Keratinocyte (primary cell): Measurements from ENCODE around the gene ACTR2. TPM values are rescaled to one million over a fixed set of nuclear protein-coding genes. Genes with fewer than 3 reads are reported as not detected.

Experiments used
- DNase-seq: peaks from one replicate; pipeline ENCODE4 v3.0.0-alpha.2; 2011; ENCODE audit warnings: low read depth, missing footprints, low spot score
- FAIRE-seq: peaks from 2 replicates; lab custom pipeline; 2011; peaks lifted over from hg19 to GRCh38; lab: Jason Lieb, UNC
- H2AFZ ChIP-seq: 2 replicates; pipeline ENCODE4 v1.6.0; 2012; ENCODE audit warnings: low read length, control low read depth, inconsistent platforms; ENCODE audit not compliant: control insufficient read depth
- H3K27ac ChIP-seq: 2 replicates; pipeline ENCODE4 v1.5.1; 2011; ENCODE audit warnings: low read length; ENCODE audit not compliant: control insufficient read depth, insufficient read depth
- H3K27me3 ChIP-seq: 3 replicates; pipeline ENCODE4 v1.6.0; 2011; ENCODE audit warnings: low read length; ENCODE audit not compliant: control insufficient read depth, insufficient read depth; ENCODE audit errors: extremely low read depth
- H3K36me3 ChIP-seq, 2 experiments: 2 replicates in 1 of 2; 3 replicates in 1 of 2; pipeline ENCODE4 v1.5.1; 2011; ENCODE audit warnings: low read length in 2 of 2, mild to moderate bottlenecking in 1 of 2; ENCODE audit not compliant: control insufficient read depth in 2 of 2, insufficient read depth in 2 of 2; ENCODE audit errors: extremely low read depth in 1 of 2
- H3K4me1 ChIP-seq: 3 replicates; pipeline ENCODE4 v1.5.1; 2011; ENCODE audit warnings: low read length; ENCODE audit not compliant: control insufficient read depth, insufficient read depth; ENCODE audit errors: extremely low read depth
- H3K4me2 ChIP-seq: 3 replicates; pipeline ENCODE4 v1.6.0; 2011; ENCODE audit warnings: low read depth, low read length; ENCODE audit not compliant: control insufficient read depth, insufficient read depth; ENCODE audit errors: extremely low read depth
- H3K4me3 ChIP-seq, 3 experiments: fragments of 200-600 bp in 1 of 3; sonication (generic) in 1 of 3; 2 replicates in 2 of 3; 3 replicates in 1 of 3; pipeline ENCODE4 v1.5.1; 2011 to 2016; ENCODE audit warnings: low read length in 3 of 3, mild to moderate bottlenecking in 3 of 3, control low read depth in 2 of 3, inconsistent platforms in 1 of 3, low read depth in 1 of 3, mixed read lengths in 1 of 3, mixed run types in 1 of 3, moderate library complexity in 1 of 3; ENCODE audit not compliant: control insufficient read depth in 2 of 3, insufficient read depth in 2 of 3; ENCODE audit errors: extremely low read depth in 1 of 3
- H3K79me2 ChIP-seq: 2 replicates; pipeline ENCODE4 v1.6.0; 2012; ENCODE audit warnings: low read length; ENCODE audit not compliant: control insufficient read depth, insufficient read depth
- H3K9ac ChIP-seq: 3 replicates; pipeline ENCODE4 v1.6.0; 2011; ENCODE audit warnings: low read length; ENCODE audit not compliant: control insufficient read depth, insufficient read depth; ENCODE audit errors: extremely low read depth
- H3K9me1 ChIP-seq: 3 replicates; pipeline ENCODE4 v1.6.0; 2011; ENCODE audit warnings: low read length; ENCODE audit not compliant: control insufficient read depth, insufficient read depth; ENCODE audit errors: extremely low read depth
- H3K9me3 ChIP-seq: 2 replicates; pipeline ENCODE4 v1.5.1; 2012; ENCODE audit warnings: low read depth, low read length; ENCODE audit not compliant: control insufficient read depth
- H4K20me1 ChIP-seq: 3 replicates; pipeline ENCODE4 v1.6.0; 2011; ENCODE audit warnings: low read length; ENCODE audit not compliant: control insufficient read depth, insufficient read depth; ENCODE audit errors: extremely low read depth
- CTCF ChIP-seq, 3 experiments: IDR thresholded peaks in 1 of 3; conservative IDR thresholded peaks in 1 of 3; optimal IDR thresholded peaks in 1 of 3; 2 replicates in 2 of 3; 3 replicates in 1 of 3; pipeline versions ENCODE3 to v1.5.1; 2011; ENCODE audit warnings: low read length in 3 of 3, mild to moderate bottlenecking in 3 of 3, moderate library complexity in 2 of 3, control low read depth in 1 of 3, inconsistent platforms in 1 of 3; ENCODE audit not compliant: insufficient read depth in 2 of 3; ENCODE audit errors: extremely low read depth in 1 of 3
- EZH2 ChIP-seq: IDR thresholded peaks from one replicate; pipeline ENCODE4 v1.6.1; 2012; ENCODE audit warnings: inconsistent platforms, mild to moderate bottlenecking, low read length, moderate library complexity
- dilution Hi-C: fragments of 300-500 bp; cut with MboI; formaldehyde crosslinking; loops from one replicate; pipeline ENCODE4 v1.7.0; 2020; ENCODE audit warnings: low sequenced_read_pairs; ENCODE audit not compliant: extremely low pct_ligation_motif_present
- polyA plus RNA-seq, 5 experiments: library from polyadenylated mRNA; depleted of rRNA in 3 of 5; stranded (reverse) in 3 of 5; stranded (forward) in 1 of 5; unstranded in 1 of 5; fragments of >200 nt; gene quantifications; 1 replicate in 1 of 5; 2 replicates in 3 of 5; 3 replicates in 1 of 5; pipeline versions ENCODE4 v1.2.1 to v1.2.3, GENCODE V29; 2011 to 2012; ENCODE audit warnings: missing spikeins in 2 of 5, low read depth in 1 of 5, low replicate concordance in 1 of 5

The ACTR2 gene
- polyA plus RNA-seq, 1 donor (not counting 4 experiments of a cell fraction or from before 2014, with no cell fraction given), result 257 TPM

DNA sequence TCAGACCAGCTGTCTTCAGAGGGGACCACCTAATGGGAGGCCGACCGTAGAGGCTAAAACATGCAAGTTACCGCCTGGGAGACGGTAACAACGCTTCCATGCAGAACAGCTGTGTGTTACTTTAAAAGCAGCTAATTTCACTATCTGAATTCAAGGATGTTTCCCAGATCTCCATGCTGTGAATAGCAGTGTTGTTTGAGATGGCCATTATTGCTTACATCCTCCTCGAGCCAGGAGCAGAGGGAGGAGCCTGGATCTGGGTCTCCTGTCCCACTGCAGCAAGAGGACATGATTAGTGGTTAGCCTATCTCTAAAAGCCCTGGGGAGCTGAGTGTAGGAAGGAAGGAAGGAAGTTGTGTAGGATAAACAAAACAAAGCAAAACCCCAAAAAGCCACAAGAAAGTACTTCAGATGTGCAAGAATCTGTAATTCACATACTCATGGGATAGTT is 50.9 kb downstream of the ACTR2 start:
- Histone ChIP-seq H3K4me2 (no peak overlapping the region), H3K4me3 (no peak overlapping the region), H3K27ac (no peak overlapping the region), H4K20me1 (no peaks in the 10 kb centered on the region), H3K9me3 (no peaks in the 10 kb centered on the region), H3K9ac (no peak overlapping the region), H3K9me1 (no peaks in the 10 kb centered on the region), H3K27me3 (no peaks in the 10 kb centered on the region), H3K79me2 (no peaks in the 10 kb centered on the region), H2AFZ (no peak overlapping the region), H3K36me3 (peaks cover 0 to 4% of the 10 kb centered on the region in 2 experiments), H3K4me1 (no peaks in the 10 kb centered on the region)
- no peak for TF ChIP-seq CTCF (optimal IDR thresholded peaks at IDR 0.05 in 1 of 3, IDR thresholded peaks at IDR 0.05 in 1 of 3, conservative IDR thresholded peaks at IDR 0.05 in 1 of 3; ENCODE audit: extremely low read depth in 1 of 3, insufficient read depth in 2 of 3, low read length in 3 of 3)
- no peak for TF ChIP-seq EZH2
- FAIRE-seq, result no peak
- DNase-seq, result no peak
- dilution Hi-C loops, result no loop called here

DNA sequence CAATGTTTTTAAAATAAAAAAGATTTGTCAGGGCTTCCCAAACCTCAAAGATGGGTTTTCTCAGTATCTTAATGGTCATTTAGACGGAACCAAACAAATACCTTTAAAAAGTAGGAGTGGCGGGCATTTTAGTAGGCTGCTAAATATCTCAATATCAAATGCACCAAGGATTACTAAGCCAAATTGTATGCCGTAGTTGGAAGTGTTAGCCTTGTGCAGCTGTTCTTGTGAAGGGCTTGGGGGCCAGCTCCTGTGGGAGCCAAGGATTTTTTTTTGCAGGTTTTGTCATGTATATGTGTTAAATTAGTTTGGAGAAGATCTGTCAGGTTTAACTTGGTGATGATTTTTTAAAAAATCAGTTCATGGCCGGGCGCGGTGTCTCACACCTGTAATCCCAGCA is 52.1 kb downstream of the ACTR2 start:
- no peaks in the 10 kb centered on the region for H3K9me1 ChIP-seq
- no peak overlapping the region for H3K4me3 ChIP-seq
- H3K36me3 ChIP-seq, result peaks cover 0 to 4% of the 10 kb centered on the region in 2 experiments
- H3K27me3 ChIP-seq, result no peaks in the 10 kb centered on the region
- H3K27ac ChIP-seq, result no peak overlapping the region
- H3K4me1 ChIP-seq, result no peaks in the 10 kb centered on the region
- no peaks in the 10 kb centered on the region for H3K9me3 ChIP-seq
- no peak for FAIRE-seq
- dilution Hi-C loops, result no loop called here
- DNase-seq, result no peak
- H3K4me2 ChIP-seq, result no peak overlapping the region
- no peak overlapping the region for H2AFZ ChIP-seq
- no peak overlapping the region for H3K9ac ChIP-seq
- H4K20me1 ChIP-seq, result no peaks in the 10 kb centered on the region
- TF ChIP-seq EZH2 (no peak), CTCF (optimal IDR thresholded peaks at IDR 0.05 in 1 of 3, IDR thresholded peaks at IDR 0.05 in 1 of 3, conservative IDR thresholded peaks at IDR 0.05 in 1 of 3; ENCODE audit: extremely low read depth in 1 of 3, insufficient read depth in 2 of 3, low read length in 3 of 3) (no peak)
- no peaks in the 10 kb centered on the region for H3K79me2 ChIP-seq
